WI38 (cell line): ENCODE measurements around the gene BSG.
"Not testable (repeated sequence)": the region's sequence is repeated elsewhere in the genome, so short reads cannot be mapped to it uniquely, and the experiment has no call there.

Experiments
- H3K4me3 ChIP-seq: 2 replicates; pipeline ENCODE4 v1.5.1; 2011; ENCODE audit warnings: low read depth, mild to moderate bottlenecking, control low read depth, low read length
- CTCF ChIP-seq: IDR thresholded peaks from 2 replicates; pipeline ENCODE4 v1.5.1; 2012; ENCODE audit warnings: low read depth, mild to moderate bottlenecking, control low read depth, low read length

BSG gene

GRCh38 chr19:581399-582111, 9.2 kb downstream of the BSG start:
- TF ChIP-seq CTCF, result no peak
- H3K4me3 ChIP-seq, result no peak overlapping the region

GRCh38 chr19:582497-583197, 10.3 kb downstream of the BSG start:
- no peak for TF ChIP-seq CTCF
- no peak overlapping the region for H3K4me3 ChIP-seq

- H3K4me3 ChIP-seq, result no peak overlapping the region
- TF ChIP-seq CTCF, result no peak
Measured at GRCh38 chr19:583198-583967, 11.0 kb downstream of the BSG start.

- no peak overlapping the region for H3K4me3 ChIP-seq
- TF ChIP-seq CTCF, result no peak
Measured at GRCh38 chr19:583968-584239, 11.5 kb downstream of the BSG start.

- H3K4me3 ChIP-seq, result no peak overlapping the region
- TF ChIP-seq CTCF, result peak; percentile 97
Measured at GRCh38 chr19:584240-585001, 12.0 kb downstream of the BSG start.

GRCh38 chr19:585146-585545, 12.8 kb downstream of the BSG start:
- not testable (repeated sequence) for H3K4me3 ChIP-seq

GRCh38 chr19:585551-586110, 13.2 kb downstream of the BSG start:
- H3K4me3 ChIP-seq, result no peak overlapping the region
- no peak for TF ChIP-seq CTCF
